Activated CD4-positive, alpha-beta T cell treated with anti-CD3 and anti-CD28 coated beads, Interleukin-2, amount 50 U/mL, for 48 hours (primary cell): Measurements from ENCODE around the gene CNOT3.

ENCODE experiments used
- DNase-seq, 2 experiments: peaks; one replicate each; pipeline ENCODE4 v3.0.0-alpha.2; 2020

CNOT3 gene

GRCh38 chr19:54123682-54124081 is 13.9 kb upstream of the CNOT3 start:
- DNase-seq, result no peak

- no peak for DNase-seq
These were observed 13.2 kb upstream of the CNOT3 start for GRCh38 chr19:54124393-54124792.

GRCh38 chr19:54125713-54126112 is 11.8 kb upstream of the CNOT3 start:
- DNase-seq, result no peak

GRCh38 chr19:54127688-54128440 is 9.7 kb upstream of the CNOT3 start:
- DNase-seq, result no peak

GRCh38 chr19:54128441-54128725 is 9.2 kb upstream of the CNOT3 start:
- no peak for DNase-seq

GRCh38 chr19:54128796-54129616 is 8.6 kb upstream of the CNOT3 start:
- DNase-seq, result no peak

- no peak for DNase-seq
These were observed 8.0 kb upstream of the CNOT3 start for GRCh38 chr19:54129617-54129996.

GRCh38 chr19:54133312-54133956 is 4.1 kb upstream of the CNOT3 start:
- DNase-seq, result no peak

- no peak for DNase-seq
These were observed 3.5 kb upstream of the CNOT3 start for GRCh38 chr19:54133957-54134590.

GRCh38 chr19:54136086-54136863 is 1.3 kb upstream of the CNOT3 start:
- no peak for DNase-seq

GRCh38 chr19:54136864-54137698 is 481 bp upstream of the CNOT3 start:
- DNase-seq, result peak; percentile 98 to 99

GRCh38 chr19:54138489-54139256 is 1.1 kb downstream of the CNOT3 start:
- DNase-seq, result peak; percentile 26 to 40

GRCh38 chr19:54141356-54141755 is 3.8 kb downstream of the CNOT3 start:
- no peak for DNase-seq

- DNase-seq, result no peak
These were observed 4.7 kb downstream of the CNOT3 start for GRCh38 chr19:54142166-54142780.

GRCh38 chr19:54145541-54146158 is 8.1 kb downstream of the CNOT3 start:
- DNase-seq, result no peak

GRCh38 chr19:54147676-54148075 is 10.1 kb downstream of the CNOT3 start:
- no peak for DNase-seq

- no peak for DNase-seq
These were observed 10.6 kb downstream of the CNOT3 start for GRCh38 chr19:54148158-54148557.

- DNase-seq, result no peak
These were observed 11.7 kb downstream of the CNOT3 start for GRCh38 chr19:54149021-54149812.
